Lower leg skin (tissue), 4 donors: ENCODE measurements around the gene FEM1B. TPM values are rescaled to one million over a fixed set of nuclear protein-coding genes. Genes with fewer than 3 reads are reported as not detected.
A peak's percentile ranks its signal among the peaks of the same experiment; 100 is the strongest.

Experiments used
- DNase-seq, 2 donors: peaks; one replicate each; pipeline ENCODE4 v3.0.0-alpha.2; 2019; ENCODE audit warnings: low spot score in 2 of 2
- H3K4me3 ChIP-seq: fragments of 200-600 bp; sonication (generic); 2 replicates; pipeline ENCODE4 v1.5.1; 2017; ENCODE audit warnings: mild to moderate bottlenecking, low read depth; ENCODE audit not compliant: poor library complexity, severe bottlenecking
- CTCF ChIP-seq, 3 donors: fragments of 450-650 bp; IDR thresholded peaks; one replicate each; pipeline ENCODE4 v1.5.1; 2016; ENCODE audit warnings: antibody characterized with exemption in 3 of 3, mild to moderate bottlenecking in 3 of 3, moderate library complexity in 2 of 3
- POLR2A ChIP-seq, 2 donors: fragments of 450-650 bp; IDR thresholded peaks; one replicate each; pipeline ENCODE4 v1.6.1; 2016 to 2017; ENCODE audit warnings: antibody characterized with exemption in 2 of 2, mild to moderate bottlenecking in 1 of 2, moderate library complexity in 1 of 2
- WGBS, 2 donors: methylation state at CpG; one replicate each; pipeline ENCODE4 v1.1.5; 2018; 5-methylcytosine and 5-hydroxymethylcytosine counted together
- intact Hi-C: fragments of 100-400 bp; cut with DNase I; formaldehyde crosslinking; loops from one replicate; pipeline ENCODE4 v1.15.0; 2023; ENCODE audit warnings: low total_unique reads
- total RNA-seq, 4 donors: library from RNA; depleted of rRNA; stranded (reverse); fragments of >200 nt; gene quantifications; one replicate each; pipeline ENCODE4 v1.1.0, GENCODE V29; 2016

FEM1B gene
- total RNA-seq, 4 donors from 2014 or later, result 70.6 to 90.9 (median 82.4) TPM

GRCh38 chr15:68315495-68316031 lies 38.0 kb downstream of the FEM1B start:
- intact Hi-C loops, result no loop called here
- no peak for TF ChIP-seq POLR2A (IDR thresholded peaks at IDR 0.05)
- no peak for TF ChIP-seq CTCF (IDR thresholded peaks at IDR 0.05)
- DNase-seq, result peak in 1 of 2 donors; percentile 54
- WGBS, 2 donors, result 73% methylated on average over 11 of the region's 11 CpGs
- no peak overlapping the region for H3K4me3 ChIP-seq

GRCh38 chr15:68316061-68316804 lies 38.7 kb downstream of the FEM1B start:
- DNase-seq, result peak in 1 of 2 donors; percentile 65
- intact Hi-C loops, result no loop called here
- WGBS, 2 donors, result 80 to 82% methylated on average over 17 of the region's 17 CpGs
- no peak overlapping the region for H3K4me3 ChIP-seq
- TF ChIP-seq POLR2A (IDR thresholded peaks at IDR 0.05) (no peak), CTCF (IDR thresholded peaks at IDR 0.05) (no peak)

GRCh38 chr15:68317281-68318007 lies 39.9 kb downstream of the FEM1B start:
- intact Hi-C loops, result no loop called here
- 88% methylated on average over 16 of the region's 16 CpGs for WGBS, 2 donors
- TF ChIP-seq CTCF (IDR thresholded peaks at IDR 0.05) (no peak), POLR2A (IDR thresholded peaks at IDR 0.05) (no peak)
- peak in 1 of 2 donors; percentile 75 for DNase-seq
- H3K4me3 ChIP-seq, result no peak overlapping the region

GRCh38 chr15:68318008-68318835 lies 40.7 kb downstream of the FEM1B start:
- H3K4me3 ChIP-seq, result no peak overlapping the region
- TF ChIP-seq POLR2A (IDR thresholded peaks at IDR 0.05) (no peak), CTCF (IDR thresholded peaks at IDR 0.05) (no peak)
- no peak for DNase-seq
- intact Hi-C loops, result no loop called here
- 83 to 89% methylated on average over 6 of the region's 6 CpGs for WGBS, 2 donors
